OCI-LY3 (cell line): Measurements from ENCODE around the gene CNR1.

Source experiments
- CTCF ChIP-seq: fragments of 200-600, 300-600 bp; sonication (generic); IDR thresholded peaks from 2 replicates; pipeline ENCODE4 v1.5.1; 2014; ENCODE audit warnings: antibody characterized with exemption, low read length, low read depth
- EZH2phosphoT487 ChIP-seq: fragments of 200-600 bp; shearing (Covaris generic); IDR thresholded peaks from 2 replicates; pipeline ENCODE4 v1.6.1; 2018; ENCODE audit warnings: antibody characterized with exemption, mixed run types, low read depth

- TF ChIP-seq CTCF (no peak), EZH2phosphoT487 (no peak)
These were observed 23.9 kb downstream of the CNR1 start for GRCh38 chr6:88142297-88142668.
